GM19240 (cell line): Measurements from ENCODE around the gene GHR.

ENCODE experiments used
- DNase-seq: peaks from one replicate; pipeline ENCODE4 v3.0.0; 2011; ENCODE audit warnings: low spot score; ENCODE audit not compliant: insufficient read length

GHR gene

DNA sequence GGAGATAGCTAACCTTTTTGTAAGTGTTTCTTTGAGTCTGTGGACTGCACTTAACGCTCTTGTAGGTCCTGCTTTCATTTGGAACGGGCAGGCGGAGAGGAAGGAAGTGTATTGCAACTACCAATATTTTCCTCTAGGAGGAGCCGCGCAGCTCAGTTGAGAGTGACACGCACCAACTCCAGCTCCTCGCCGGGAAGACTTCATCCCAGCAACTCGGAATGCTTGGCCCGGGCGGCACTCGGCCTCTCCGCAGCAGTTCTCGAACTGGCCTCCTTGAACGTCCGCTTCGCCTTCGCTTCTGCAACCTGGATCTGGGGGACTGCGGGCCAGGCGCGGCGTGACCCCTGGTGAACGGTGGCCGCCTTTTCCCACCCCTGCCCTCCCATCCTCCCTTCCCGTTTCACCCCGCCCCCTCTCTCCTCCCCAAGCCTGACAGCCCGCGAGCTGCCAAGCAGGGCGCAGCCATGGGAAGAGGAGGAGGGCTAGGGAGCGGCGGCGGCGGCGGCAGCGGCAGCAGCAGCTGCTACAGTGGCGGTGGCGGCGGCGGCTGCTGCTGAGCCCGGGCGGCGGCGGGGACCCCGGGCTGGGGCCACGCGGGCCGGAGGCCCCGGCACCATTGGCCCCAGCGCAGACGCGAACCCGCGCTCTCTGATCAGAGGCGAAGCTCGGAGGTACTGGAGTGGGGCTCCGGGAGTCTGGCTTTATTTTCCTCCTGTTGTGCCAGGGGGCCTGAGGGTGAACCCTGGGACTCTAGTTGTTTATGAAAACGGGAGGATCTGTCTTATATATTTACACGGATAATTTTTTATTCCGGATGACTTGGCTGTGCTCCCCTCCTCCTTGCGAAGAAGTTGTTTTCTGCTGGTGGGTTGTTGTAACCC is at the start of gene GHR:
GHR (plus strand) TSS at position 155 of the 881 bp plus-strand sequence. CDS start 142,436 bp downstream, outside the sequence.
- DNase-seq = no peak

GRCh38 chr5:42374679-42375273 is 48.5 kb upstream of the GHR start:
- no peak for DNase-seq

DNA sequence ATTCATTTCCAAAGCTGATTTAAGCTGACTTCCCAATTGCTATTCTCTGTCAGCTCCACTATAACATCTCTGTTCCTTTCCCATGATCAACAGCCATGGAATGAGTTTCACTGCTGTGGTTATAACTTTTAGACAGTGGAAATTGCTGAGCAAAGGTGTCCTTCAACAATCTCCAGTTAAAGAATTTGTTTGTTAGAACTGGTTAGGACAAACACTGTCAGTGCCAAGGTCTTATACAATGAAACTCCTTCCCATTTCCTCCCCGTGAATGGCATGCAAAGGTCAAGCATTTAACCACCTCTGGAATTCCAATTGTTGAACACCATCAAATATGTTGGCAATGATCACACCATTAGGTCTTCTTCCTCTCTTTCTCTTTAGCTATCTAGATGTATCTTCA is 45.7 kb upstream of the GHR start:
- no peak for DNase-seq

DNA sequence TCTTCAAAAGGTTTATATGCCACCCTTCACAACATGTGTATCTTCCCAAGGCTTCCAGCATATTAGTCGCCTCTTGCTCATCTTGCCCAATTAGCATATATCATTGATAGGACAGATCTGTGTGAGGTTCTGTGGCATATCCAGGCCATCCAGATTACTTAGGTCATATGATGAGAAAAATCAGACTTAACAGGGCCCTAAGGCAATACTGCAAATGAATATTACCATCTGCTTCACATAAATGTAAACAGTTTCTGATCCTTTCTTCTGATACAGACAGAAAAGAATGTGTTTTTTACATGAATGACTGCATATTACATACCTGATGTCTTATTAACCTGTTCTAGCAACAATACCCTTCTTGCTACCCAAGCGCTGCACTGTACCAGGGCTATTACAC is 41.3 kb upstream of the GHR start:
- DNase-seq = no peak

DNA sequence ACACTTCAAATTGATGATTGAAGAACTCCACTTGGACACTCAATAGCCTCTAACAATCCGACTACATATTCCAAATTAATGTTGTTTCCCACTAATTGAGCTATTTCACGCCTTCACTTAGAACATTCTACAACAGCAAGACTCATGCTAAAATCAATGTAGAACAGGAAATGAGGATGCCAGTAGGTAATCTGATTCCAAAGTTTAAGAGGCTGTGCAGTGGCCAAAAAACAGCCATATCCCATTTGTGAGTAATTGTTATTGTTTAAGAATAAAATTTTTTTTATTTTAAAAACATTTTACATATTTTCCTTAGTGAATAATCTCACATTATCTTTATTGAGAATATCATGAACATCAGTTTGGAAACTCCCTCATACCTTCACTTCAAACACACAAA is 35.7 kb upstream of the GHR start:
- DNase-seq = no peak

DNA sequence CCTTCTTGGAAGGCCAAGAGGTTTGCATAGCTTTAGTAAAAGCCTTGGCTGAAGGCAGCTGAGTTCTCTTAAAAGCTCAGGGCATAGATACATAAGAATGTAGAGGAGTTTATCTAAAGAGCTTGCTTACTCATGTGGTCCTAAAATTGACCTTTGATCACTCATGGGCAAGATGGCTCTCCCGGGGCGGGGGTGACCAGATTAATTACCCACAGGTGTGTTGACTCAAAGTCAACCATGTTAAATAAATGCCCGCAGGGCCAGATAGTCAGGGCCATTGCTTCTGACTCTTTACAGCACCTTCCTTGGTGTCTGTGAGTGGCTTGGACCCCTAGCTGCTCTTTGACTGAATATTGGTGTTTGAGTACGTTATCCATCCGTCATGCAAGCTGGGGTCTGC is 33.1 kb upstream of the GHR start:
- no peak for DNase-seq

DNA sequence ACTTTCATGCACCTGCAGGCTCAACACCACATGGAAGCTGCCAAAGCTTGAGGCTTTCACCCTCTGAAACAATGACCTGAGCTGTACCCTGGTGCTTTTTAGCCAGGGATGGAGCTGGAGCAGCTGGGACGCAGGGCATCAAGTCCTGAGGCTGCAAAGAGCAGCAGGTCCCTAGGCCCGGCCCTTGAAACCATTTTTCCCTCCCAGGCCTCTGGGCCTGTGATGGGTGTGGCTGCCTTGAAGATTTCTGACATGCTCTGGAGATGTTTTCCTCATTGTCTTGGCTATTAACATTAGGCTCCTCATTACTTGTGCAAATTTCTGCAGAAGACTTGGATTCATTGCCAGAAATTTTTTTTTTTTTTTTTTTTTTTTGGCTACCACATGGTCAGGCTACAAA is 30.3 kb upstream of the GHR start:
- no peak for DNase-seq

- DNase-seq = no peak
Measured at GRCh38 chr5:42396111-42396510, 27.1 kb upstream of the GHR start.

GRCh38 chr5:42397267-42397666 is 26.0 kb upstream of the GHR start:
- no peak for DNase-seq

DNA sequence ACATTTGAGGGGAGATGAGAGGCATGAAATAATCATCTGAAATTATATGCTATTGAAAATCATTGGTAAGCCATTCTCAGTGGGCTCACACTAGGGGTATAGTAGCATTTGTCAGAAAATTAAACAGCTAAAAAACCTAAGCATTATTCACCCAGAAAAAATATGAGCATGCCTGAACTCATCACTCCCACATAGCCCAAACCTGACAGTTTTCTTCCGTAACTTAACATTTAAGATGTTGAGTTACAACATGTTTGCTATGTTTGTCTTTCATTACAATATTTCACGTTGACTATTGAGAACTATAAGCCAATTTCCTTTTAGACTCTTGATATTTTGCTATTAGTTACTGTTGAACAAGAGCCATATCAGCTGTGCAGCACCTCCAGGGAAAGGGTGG is 23.5 kb upstream of the GHR start:
- no peak for DNase-seq

- no peak for DNase-seq
Measured at GRCh38 chr5:42400474-42400873, 22.8 kb upstream of the GHR start.

DNA sequence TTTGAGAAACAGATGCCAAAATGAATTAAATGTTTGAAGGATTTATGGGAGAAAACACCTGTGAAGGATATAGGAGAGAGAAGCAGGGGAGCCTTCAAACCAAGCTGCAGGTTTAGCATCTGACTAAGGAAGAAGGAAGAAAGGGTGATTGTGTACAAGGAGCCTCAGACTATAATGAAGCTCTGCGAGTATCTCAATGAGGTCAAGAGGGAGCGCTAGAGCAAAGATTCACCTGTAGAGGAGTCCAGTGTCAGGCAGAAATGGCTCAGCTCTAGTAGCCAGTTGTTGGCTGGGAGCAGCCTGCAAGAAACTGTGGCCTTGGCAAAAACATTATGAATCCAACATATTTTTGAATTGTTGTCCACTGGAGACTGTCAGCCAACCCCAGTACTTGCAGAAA is 20.0 kb upstream of the GHR start:
- no peak for DNase-seq

DNA sequence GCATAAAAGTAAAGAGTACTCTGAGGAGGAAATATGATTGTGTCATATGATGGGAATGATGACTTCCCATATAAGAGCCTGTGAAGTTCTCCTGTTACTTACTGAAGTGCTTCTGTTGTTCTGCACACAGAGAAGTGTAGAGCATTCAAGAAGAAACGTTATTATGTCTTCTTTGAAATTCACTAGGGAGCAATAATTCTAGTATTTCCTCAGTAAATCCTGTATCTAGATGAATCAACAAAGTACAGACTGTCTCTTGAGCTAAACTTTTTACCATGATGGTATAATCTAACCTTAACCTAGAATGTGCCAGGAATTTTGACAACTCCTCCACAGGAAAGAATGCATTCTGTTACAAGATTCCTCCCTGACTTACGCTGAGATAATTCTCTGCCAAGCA is 18.9 kb upstream of the GHR start:
- no peak for DNase-seq

- DNase-seq = no peak
Measured at GRCh38 chr5:42419294-42419693, 3.9 kb upstream of the GHR start.

DNA sequence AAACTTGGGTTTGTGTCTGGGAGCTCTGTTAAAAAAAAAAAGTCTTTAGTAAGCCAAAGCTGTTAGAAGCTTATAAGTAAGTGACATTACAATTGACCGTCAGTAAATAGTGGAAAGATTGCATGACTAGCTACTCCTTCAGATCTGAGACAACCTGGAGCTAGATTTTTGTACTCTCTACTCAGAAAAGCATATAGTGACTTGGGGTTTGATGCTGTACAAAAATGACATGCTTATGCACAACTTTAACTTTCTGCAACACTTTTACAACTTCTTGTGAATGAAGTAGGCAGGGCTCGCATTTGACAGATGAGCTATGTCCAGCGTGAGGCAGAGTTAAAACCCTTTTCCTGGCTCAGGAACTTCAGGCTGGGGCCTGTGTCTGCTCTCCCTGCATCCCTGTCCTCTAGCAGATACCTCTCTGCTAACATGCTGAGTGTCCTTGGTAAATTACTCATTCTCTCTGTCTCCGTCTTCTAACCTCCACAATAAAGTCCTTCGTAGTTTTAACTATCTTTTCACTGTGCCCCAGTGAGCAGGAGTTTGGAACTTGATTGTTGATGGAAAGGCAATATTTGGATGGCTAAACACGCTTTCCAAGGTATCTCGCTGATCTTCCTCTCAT is 471 bp upstream of the GHR start:
- DNase-seq = no peak

- no peak for DNase-seq
Measured at GRCh38 chr5:42426016-42426415, 2.8 kb downstream of the GHR start.

- no peak for DNase-seq
Measured at GRCh38 chr5:42429694-42430093, 6.5 kb downstream of the GHR start.

GRCh38 chr5:42434047-42434724 is 10.9 kb downstream of the GHR start:
- DNase-seq = no peak

DNA sequence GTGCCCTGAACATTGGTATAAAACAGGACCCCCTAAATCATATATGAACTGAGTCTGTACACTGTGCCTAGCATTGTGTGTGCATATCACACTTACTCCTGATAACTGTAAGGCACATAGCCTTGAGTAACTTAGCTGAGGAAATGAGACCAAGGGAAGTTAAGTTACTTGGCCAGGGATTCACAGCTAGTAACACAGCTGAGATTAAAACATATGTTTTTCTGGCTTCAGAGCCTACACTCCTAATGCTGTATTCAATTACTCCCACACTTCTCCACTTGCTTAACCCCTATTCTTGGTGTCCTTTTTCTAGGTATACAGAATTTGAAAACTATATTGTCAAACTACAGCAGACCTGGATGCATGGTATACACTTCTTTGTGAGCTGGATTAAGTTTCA is 12.8 kb downstream of the GHR start:
- DNase-seq = no peak

DNA sequence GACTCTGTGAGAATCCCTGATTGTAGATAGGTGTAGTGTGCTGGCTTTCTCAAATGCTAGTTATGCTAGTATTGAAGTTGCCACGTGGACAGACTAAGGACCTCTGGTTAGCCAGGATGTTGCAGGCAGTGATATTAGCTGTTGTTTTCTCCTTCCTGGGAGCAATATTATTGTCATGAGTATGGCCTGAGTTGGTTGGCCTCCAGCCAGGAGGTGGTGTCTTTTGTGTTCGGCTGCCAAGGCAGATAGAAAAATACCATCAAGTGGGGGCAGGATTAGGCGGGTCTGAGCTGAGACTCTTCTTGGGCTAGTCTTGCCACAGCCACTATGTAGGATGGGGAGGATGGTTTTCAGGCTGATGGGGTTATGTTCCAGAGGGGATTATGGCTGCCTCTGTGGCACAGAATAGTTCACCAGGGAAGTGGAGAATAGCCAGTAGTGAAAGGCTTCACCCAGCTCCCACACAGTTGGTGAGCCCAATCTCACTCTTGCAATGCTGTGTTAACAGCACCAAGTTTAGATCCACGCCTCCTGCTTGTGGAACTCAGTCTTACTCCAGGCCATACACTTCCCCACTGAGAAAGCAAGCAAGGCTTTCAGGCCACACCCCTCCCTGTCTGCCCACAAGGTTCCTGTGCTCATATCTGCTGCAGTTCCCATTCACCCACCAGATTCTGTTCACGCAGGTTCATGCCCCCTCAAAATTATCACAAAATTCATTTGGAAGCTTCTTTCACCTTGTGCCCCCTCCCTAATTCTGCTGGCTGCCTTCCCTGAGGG is 31.2 kb downstream of the GHR start:
- no peak for DNase-seq

DNA sequence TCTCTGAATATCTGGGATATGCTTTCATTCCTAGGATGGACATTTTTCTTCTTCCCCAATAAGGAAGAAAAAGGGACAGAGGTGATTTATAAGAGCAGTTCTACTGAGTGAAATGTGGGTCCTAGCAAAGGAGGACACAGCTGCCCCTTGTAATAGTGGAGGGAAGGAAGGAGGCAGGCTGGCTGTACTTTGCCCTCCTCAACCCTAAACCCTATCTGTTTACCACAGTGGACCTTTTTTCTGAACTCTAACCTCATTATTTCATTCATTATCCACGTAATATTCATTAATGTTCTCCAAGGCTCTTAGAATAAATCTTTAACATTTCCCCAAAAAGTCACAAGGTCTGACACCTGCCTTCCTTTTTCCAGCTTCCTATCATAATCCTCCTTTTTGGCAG is 37.8 kb downstream of the GHR start:
- DNase-seq = no peak
